GM19035 (cell line): ENCODE results near the gene GPA33.

Experiments used
- ATAC-seq: cut with Tn5 transposase; IDR thresholded peaks from one replicate; pipeline ENCODE4 v1.9.1; 2021; ENCODE audit not compliant: unreplicated experiment

The GPA33 gene

GRCh38 chr1:167088746-167089417, 1.3 kb downstream of the GPA33 start:
- ATAC-seq: no peak

GRCh38 chr1:167086768-167087167, 3.4 kb downstream of the GPA33 start:
- ATAC-seq: no peak

GRCh38 chr1:167086033-167086432, 4.1 kb downstream of the GPA33 start:
- no peak for ATAC-seq

- no peak for ATAC-seq
Measured at GRCh38 chr1:167084757-167085156, 5.4 kb downstream of the GPA33 start.

GRCh38 chr1:167083871-167084270, 6.3 kb downstream of the GPA33 start:
- ATAC-seq: no peak

GRCh38 chr1:167083066-167083665, 7.0 kb downstream of the GPA33 start:
- no peak for ATAC-seq

GRCh38 chr1:167082511-167083027, 7.6 kb downstream of the GPA33 start:
- no peak for ATAC-seq

- no peak for ATAC-seq
Measured at GRCh38 chr1:167081594-167082156, 8.5 kb downstream of the GPA33 start.

- no peak for ATAC-seq
Measured at GRCh38 chr1:167077868-167078210, 12.3 kb downstream of the GPA33 start.

GRCh38 chr1:167077128-167077867, 12.9 kb downstream of the GPA33 start:
- no peak for ATAC-seq

- ATAC-seq: no peak
Measured at GRCh38 chr1:167076136-167076710, 14.0 kb downstream of the GPA33 start.

GRCh38 chr1:167071286-167071685, 18.9 kb downstream of the GPA33 start:
- no peak for ATAC-seq

GRCh38 chr1:167068761-167069160, 21.4 kb downstream of the GPA33 start:
- ATAC-seq: no peak

- no peak for ATAC-seq
Measured at GRCh38 chr1:167067904-167068303, 22.3 kb downstream of the GPA33 start.

GRCh38 chr1:167066333-167067122, 23.6 kb downstream of the GPA33 start:
- ATAC-seq: peak; percentile 88

GRCh38 chr1:167065471-167065870, 24.7 kb downstream of the GPA33 start:
- no peak for ATAC-seq

GRCh38 chr1:167064621-167065020, 25.6 kb downstream of the GPA33 start:
- no peak for ATAC-seq

- no peak for ATAC-seq
Measured at GRCh38 chr1:167061073-167061464, 29.1 kb downstream of the GPA33 start.

- ATAC-seq: no peak
Measured at GRCh38 chr1:167060141-167061072, 29.8 kb downstream of the GPA33 start.

- ATAC-seq: no peak
Measured at GRCh38 chr1:167059809-167060107, 30.4 kb downstream of the GPA33 start.
